Trophoblast cell (in vitro differentiated cells and primary cell): ENCODE data around the gene FABP1.

ENCODE experiments used
- DNase-seq, 2 donors: peaks; one replicate each; pipeline ENCODE4 v3.0.0-alpha.2; 2016
- H2AFZ ChIP-seq: 2 replicates; pipeline ENCODE4 v1.6.1; 2013; ENCODE audit warnings: low read length, moderate library complexity, mild to moderate bottlenecking; ENCODE audit not compliant: insufficient read depth, poor library complexity
- H2AK5ac ChIP-seq: 2 replicates; pipeline ENCODE4 v1.6.1; 2013; ENCODE audit warnings: mild to moderate bottlenecking, low read length
- H2BK120ac ChIP-seq: 2 replicates; pipeline ENCODE4 v1.6.1; 2013; ENCODE audit warnings: low read length, mild to moderate bottlenecking, moderate library complexity; ENCODE audit not compliant: insufficient read depth, poor library complexity
- H2BK12ac ChIP-seq: 2 replicates; pipeline ENCODE4 v1.6.1; 2013; ENCODE audit warnings: mild to moderate bottlenecking, low read length, moderate library complexity
- H2BK5ac ChIP-seq: 2 replicates; pipeline ENCODE4 v1.6.1; 2013; ENCODE audit warnings: low read length, low read depth, moderate library complexity, mild to moderate bottlenecking; ENCODE audit not compliant: poor library complexity
- H3K14ac ChIP-seq: 2 replicates; pipeline ENCODE4 v1.6.1; 2013; ENCODE audit warnings: mild to moderate bottlenecking, low read length
- H3K18ac ChIP-seq: 2 replicates; pipeline ENCODE4 v1.6.1; 2013; ENCODE audit warnings: mild to moderate bottlenecking, low read length
- H3K23ac ChIP-seq: 2 replicates; pipeline ENCODE4 v1.6.1; 2013; ENCODE audit warnings: low read length
- H3K27ac ChIP-seq: 2 replicates; pipeline ENCODE4 v1.5.1; 2013; ENCODE audit warnings: low read depth, mild to moderate bottlenecking, inconsistent platforms, low read length, moderate library complexity
- H3K27me3 ChIP-seq: 2 replicates; pipeline ENCODE4 v1.6.1; 2013; ENCODE audit warnings: inconsistent platforms, mild to moderate bottlenecking, low read length, moderate library complexity; ENCODE audit not compliant: insufficient read depth
- H3K36me3 ChIP-seq, 2 experiments: 1 replicate in 1 of 2; 2 replicates in 1 of 2; pipeline ENCODE4 v1.6.1; 2013; ENCODE audit warnings: low read length in 2 of 2, mild to moderate bottlenecking in 2 of 2, moderate library complexity in 1 of 2; ENCODE audit not compliant: insufficient read depth in 2 of 2, control insufficient read depth in 1 of 2
- H3K4ac ChIP-seq: 2 replicates; pipeline ENCODE4 v1.6.1; 2013; ENCODE audit warnings: low read depth, mild to moderate bottlenecking, low read length, moderate library complexity
- H3K4me1 ChIP-seq, 2 experiments: 1 replicate in 1 of 2; 2 replicates in 1 of 2; pipeline ENCODE4 v1.6.1; 2013; ENCODE audit warnings: low read length in 2 of 2, mild to moderate bottlenecking in 2 of 2, moderate library complexity in 1 of 2; ENCODE audit not compliant: insufficient read depth in 2 of 2, control insufficient read depth in 1 of 2
- H3K4me2 ChIP-seq: 2 replicates; pipeline ENCODE4 v1.6.1; 2013; ENCODE audit warnings: inconsistent platforms, mild to moderate bottlenecking, low read length, moderate library complexity
- H3K4me3 ChIP-seq: 2 replicates; pipeline ENCODE4 v1.5.1; 2013; ENCODE audit warnings: mild to moderate bottlenecking, low read depth, low read length, inconsistent platforms
- H3K79me1 ChIP-seq: one replicate; pipeline ENCODE4 v1.6.1; 2013; ENCODE audit warnings: low read length
- H3K79me2 ChIP-seq: 2 replicates; pipeline ENCODE4 v1.6.1; 2013; ENCODE audit warnings: low read length, mild to moderate bottlenecking; ENCODE audit not compliant: control insufficient read depth, insufficient read depth, poor library complexity
- H3K9ac ChIP-seq: 2 replicates; pipeline ENCODE4 v1.6.1; 2013; ENCODE audit warnings: mild to moderate bottlenecking, low read length
- H3K9me3 ChIP-seq: 2 replicates; pipeline ENCODE4 v1.6.1; 2013; ENCODE audit warnings: low read depth, mild to moderate bottlenecking, control low read depth, inconsistent platforms, low read length; ENCODE audit not compliant: insufficient read depth
- H4K12ac ChIP-seq: 2 replicates; pipeline ENCODE4 v1.6.1; 2013; ENCODE audit warnings: low read depth, mild to moderate bottlenecking, low read length, moderate library complexity
- H4K8ac ChIP-seq: 2 replicates; pipeline ENCODE4 v1.6.1; 2013; ENCODE audit warnings: low read depth, mild to moderate bottlenecking, low read length, moderate library complexity
- H4K91ac ChIP-seq: one replicate; pipeline ENCODE4 v1.6.1; 2013; ENCODE audit warnings: low read depth, mild to moderate bottlenecking, low read length, moderate library complexity
- WGBS: extraction: QIAGEN DNeasy Blood & Tissue Kit; methylation state at CpG from one replicate; pipeline ENCODE4 v1.1.7; 2013; ENCODE audit warnings: missing lambda C conversion rate; ENCODE audit not compliant: insufficient read length, insufficient coverage; ENCODE audit errors: extremely low coverage; 5-methylcytosine and 5-hydroxymethylcytosine counted together

FABP1 gene

DNA sequence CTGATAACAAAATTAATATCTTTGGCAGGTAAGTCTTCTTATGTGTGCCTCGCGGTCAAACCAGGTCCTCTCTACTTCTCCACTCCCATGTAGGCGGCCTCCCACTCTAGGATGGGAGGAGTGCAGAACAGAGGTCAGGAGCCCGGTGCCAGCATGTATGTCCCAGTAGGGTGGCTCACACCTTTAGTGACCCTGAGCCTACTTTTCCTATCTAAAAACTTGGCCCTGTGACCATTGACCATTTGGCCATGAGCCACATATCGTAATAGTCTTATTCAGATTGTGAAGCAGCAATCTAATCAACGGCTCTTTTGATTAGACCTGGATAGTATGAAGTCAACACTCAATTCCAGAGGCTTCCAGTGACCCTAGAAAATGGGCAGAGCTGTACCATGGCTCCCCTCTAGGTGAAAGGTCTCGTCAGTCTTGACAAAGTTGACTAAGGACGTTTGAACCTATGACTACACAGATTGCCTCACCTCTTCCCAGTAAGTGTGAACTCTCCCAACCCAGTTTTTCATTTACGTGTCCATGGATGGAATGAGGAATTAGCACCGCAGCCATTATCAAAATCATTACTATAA lies 17.1 kb upstream of the FABP1 start:
- no peak overlapping the region for H4K12ac ChIP-seq
- no peak for DNase-seq
- no peak overlapping the region for H2BK120ac ChIP-seq
- no peaks in the 10 kb centered on the region for H3K79me2 ChIP-seq
- no peak overlapping the region for H3K23ac ChIP-seq
- H4K91ac ChIP-seq, result no peak overlapping the region
- H3K4ac ChIP-seq, result no peak overlapping the region
- no peak overlapping the region for H4K8ac ChIP-seq
- no peak overlapping the region for H3K14ac ChIP-seq
- H3K27me3 ChIP-seq, result no peaks in the 10 kb centered on the region
- no peaks in the 10 kb centered on the region for H3K4me1 ChIP-seq
- no peak overlapping the region for H3K4me2 ChIP-seq
- no peak overlapping the region for H3K4me3 ChIP-seq
- no peak overlapping the region for H3K18ac ChIP-seq
- no peaks in the 10 kb centered on the region for H3K79me1 ChIP-seq
- no peak overlapping the region for H3K27ac ChIP-seq
- no peak overlapping the region for H2BK12ac ChIP-seq
- H2AK5ac ChIP-seq, result no peak overlapping the region
- WGBS, result no CpG with 5 or more reads among the region's 10 CpGs
- no peak overlapping the region for H2BK5ac ChIP-seq
- no peak overlapping the region for H2AFZ ChIP-seq
- peaks cover 7% of the 10 kb centered on the region for H3K9me3 ChIP-seq
- no peaks in the 10 kb centered on the region for H3K36me3 ChIP-seq
- no peak overlapping the region for H3K9ac ChIP-seq

DNA sequence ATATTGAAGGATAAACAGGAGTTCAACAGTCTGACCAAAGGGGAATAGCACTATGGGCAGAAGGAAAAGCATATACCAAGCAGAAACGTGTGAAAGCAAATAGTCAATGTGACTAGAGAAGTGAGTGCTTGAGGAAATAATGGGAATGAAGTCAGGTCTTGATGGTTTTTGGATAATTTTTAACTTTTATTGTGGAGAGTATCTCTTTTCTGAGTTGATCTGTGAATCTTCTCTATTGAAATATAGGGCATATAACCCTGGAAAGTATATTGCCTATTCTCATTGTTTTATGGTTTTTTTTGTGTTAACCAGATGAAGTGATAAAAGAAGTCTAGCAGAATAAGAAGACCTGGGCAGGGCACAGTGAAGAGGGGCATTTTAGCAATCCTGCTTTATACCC lies 16.4 kb upstream of the FABP1 start:
- H3K27me3 ChIP-seq, result no peaks in the 10 kb centered on the region
- no peak for DNase-seq
- no peaks in the 10 kb centered on the region for H3K36me3 ChIP-seq
- no peak overlapping the region for H2BK5ac ChIP-seq
- no peak overlapping the region for H3K27ac ChIP-seq
- H3K9me3 ChIP-seq, result peaks cover 7% of the 10 kb centered on the region
- no peak overlapping the region for H3K9ac ChIP-seq
- H3K4ac ChIP-seq, result no peak overlapping the region
- WGBS, result no CpG with 5 or more reads among the region's 1 CpG
- no peak overlapping the region for H4K91ac ChIP-seq
- H3K4me1 ChIP-seq, result no peaks in the 10 kb centered on the region
- no peak overlapping the region for H3K23ac ChIP-seq
- H3K4me2 ChIP-seq, result no peak overlapping the region
- no peak overlapping the region for H4K12ac ChIP-seq
- no peak overlapping the region for H2AK5ac ChIP-seq
- no peak overlapping the region for H4K8ac ChIP-seq
- H3K18ac ChIP-seq, result no peak overlapping the region
- H3K14ac ChIP-seq, result no peak overlapping the region
- no peak overlapping the region for H2BK12ac ChIP-seq
- H3K4me3 ChIP-seq, result no peak overlapping the region
- no peak overlapping the region for H2AFZ ChIP-seq
- H3K79me2 ChIP-seq, result no peaks in the 10 kb centered on the region
- no peaks in the 10 kb centered on the region for H3K79me1 ChIP-seq
- H2BK120ac ChIP-seq, result no peak overlapping the region

DNA sequence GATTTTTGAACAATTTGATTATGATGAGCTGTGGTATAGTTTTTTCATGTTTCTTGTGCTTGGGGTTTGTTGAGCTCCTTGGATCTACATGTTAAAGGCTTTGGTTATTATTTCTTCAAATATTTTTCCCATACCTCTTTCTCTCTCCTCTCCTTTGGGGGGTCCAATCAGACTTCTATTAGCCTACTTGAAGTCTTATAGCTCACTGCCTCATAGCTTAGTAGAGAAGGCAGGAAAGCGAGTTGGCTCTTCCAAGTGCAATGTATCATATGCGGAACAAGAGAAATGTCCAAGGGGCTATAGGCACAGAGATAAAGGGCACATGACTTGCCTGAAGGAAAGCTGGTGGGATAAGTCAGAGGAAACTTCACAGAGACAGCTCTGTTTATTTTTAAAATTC lies 14.1 kb upstream of the FABP1 start:
- Histone ChIP-seq H2AK5ac (no peak overlapping the region), H3K79me2 (no peaks in the 10 kb centered on the region), H3K79me1 (no peaks in the 10 kb centered on the region), H3K4me1 (no peaks in the 10 kb centered on the region), H2BK120ac (no peak overlapping the region), H3K18ac (no peak overlapping the region), H3K4ac (no peak overlapping the region), H3K4me3 (no peak overlapping the region), H3K9ac (no peak overlapping the region), H3K27me3 (no peaks in the 10 kb centered on the region), H3K27ac (no peak overlapping the region), H3K4me2 (no peak overlapping the region), H4K12ac (no peak overlapping the region), H2BK12ac (no peak overlapping the region), H3K9me3 (no peaks in the 10 kb centered on the region), H4K91ac (no peak overlapping the region), H2BK5ac (no peak overlapping the region), H2AFZ (no peak overlapping the region), H3K36me3 (no peaks in the 10 kb centered on the region), H3K14ac (no peak overlapping the region), H4K8ac (no peak overlapping the region), H3K23ac (no peak overlapping the region)
- no CpG with 5 or more reads among the region's 2 CpGs for WGBS
- no peak for DNase-seq

DNA sequence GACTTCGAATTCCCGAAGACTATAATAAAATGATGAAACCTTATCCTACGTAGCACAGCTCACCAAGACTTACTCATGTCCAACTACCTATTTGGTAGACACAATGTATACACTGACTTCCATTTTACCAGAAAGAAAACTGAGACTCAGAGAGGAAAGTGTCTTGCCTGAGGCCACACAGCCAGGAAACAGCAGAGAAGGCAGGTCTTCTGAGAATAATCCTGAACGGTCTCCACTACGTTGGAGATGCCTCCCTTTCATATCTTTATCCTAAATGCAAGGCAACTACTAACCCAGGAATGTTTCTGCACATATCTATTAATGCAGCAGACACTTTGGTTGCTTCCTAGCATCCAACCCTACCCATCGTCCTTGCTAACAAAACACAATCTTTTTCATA lies 11.9 kb upstream of the FABP1 start:
- WGBS, result no CpG with 5 or more reads among the region's 6 CpGs
- no peak for DNase-seq
- Histone ChIP-seq H3K4ac (no peak overlapping the region), H3K23ac (no peak overlapping the region), H3K14ac (no peak overlapping the region), H3K9ac (no peak overlapping the region), H3K79me1 (no peaks in the 10 kb centered on the region), H3K36me3 (no peaks in the 10 kb centered on the region), H3K4me1 (no peaks in the 10 kb centered on the region), H3K79me2 (no peaks in the 10 kb centered on the region), H2BK12ac (no peak overlapping the region), H4K12ac (no peak overlapping the region), H2AFZ (no peak overlapping the region), H3K4me2 (no peak overlapping the region), H2BK120ac (no peak overlapping the region), H2AK5ac (no peak overlapping the region), H3K27me3 (no peaks in the 10 kb centered on the region), H3K9me3 (no peaks in the 10 kb centered on the region), H3K18ac (no peak overlapping the region), H3K27ac (no peak overlapping the region), H2BK5ac (no peak overlapping the region), H4K91ac (no peak overlapping the region), H3K4me3 (no peak overlapping the region), H4K8ac (no peak overlapping the region)
